Measurements from ENCODE around the gene TXN2. TPM values are rescaled to one million over a fixed set of nuclear protein-coding genes. Genes with fewer than 3 reads are reported as not detected.

The TXN2 gene
- total RNA-seq, 1 experiment from 2014 or later = 87.0 TPM

GRCh38 chr22:36435516-36436415 is 45.7 kb downstream of the TXN2 start:
- Histone ChIP-seq H3K4me1 (ENCODE audit: control insufficient read depth in 1 of 2, insufficient read depth in 2 of 2, low read length in 2 of 2) (peaks cover 34 to 45% of the 10 kb centered on the region in 2 experiments), H3K9me2 (ENCODE audit: insufficient read depth) (no peaks in the 10 kb centered on the region), H3K9me3 (ENCODE audit: control insufficient read depth in 1 of 2, insufficient read depth in 1 of 2, low read depth in 1 of 2, low read length in 2 of 2) (no peaks in the 10 kb centered on the region), H2AFZ (ENCODE audit: low read depth, low read length, poor library complexity, severe bottlenecking) (no peak overlapping the region), H4K20me1 (ENCODE audit: insufficient read depth) (no peaks in the 10 kb centered on the region), H3K4me3 (replicated peaks in 1 of 2; ENCODE audit: low read depth in 1 of 2, low read length in 2 of 2) (no peak overlapping the region), H3K36me3 (ENCODE audit: control insufficient read depth in 1 of 2, insufficient read depth in 2 of 2, low read length in 2 of 2) (no peaks in the 10 kb centered on the region), H3K27me3 (ENCODE audit: insufficient read depth, low read length) (no peaks in the 10 kb centered on the region), H3K4me2 (ENCODE audit: low read length) (no peak overlapping the region), H3K79me2 (ENCODE audit: insufficient read depth, low read length) (no peaks in the 10 kb centered on the region), H3K9ac (ENCODE audit: low read length) (no peak overlapping the region), H3K27ac (ENCODE audit: low read depth, low read length) (no peak overlapping the region)
- ChIA-PET CTCF (no interaction called here), POLR2A (interaction anchor here (1.2 kb wide), 1 partner anchor 30 kb away, joined by 3 read pairs; no protein-coding TSS in a partner anchor), RAD21 (ENCODE audit: low non-redundant PET in 1 of 2, low total read pairs in 2 of 2, uncharacterized antibody in 2 of 2, unreplicated experiment in 2 of 2) (no interaction called here)
- DNase-seq (ENCODE audit: low read depth, low spot score) (no peak), ATAC-seq (no peak)
- TF ChIP-seq FOSL1 (IDR thresholded peaks at IDR 0.05; ENCODE audit: low read depth) = no peak
- no peak for TF ChIP-seq MAX (IDR thresholded peaks at IDR 0.05)
- TF ChIP-seq CTCF (IDR thresholded peaks at IDR 0.05 in 2 of 3, conservative IDR thresholded peaks at IDR 0.05 in 1 of 3; ENCODE audit: borderline replicate concordance in 1 of 3, insufficient read depth in 1 of 3, low read depth in 2 of 3, low read length in 2 of 3) = no peak
- TF ChIP-seq ZNF274 (IDR thresholded peaks at IDR 0.05; ENCODE audit: low read depth, low read length) = no peak
- no peak for TF ChIP-seq RAD21 (IDR thresholded peaks at IDR 0.05; ENCODE audit: low read depth)
- no peak for TF ChIP-seq ZBTB33 (IDR thresholded peaks at IDR 0.05; ENCODE audit: extremely low read depth, insufficient replicate concordance, low read length)
- TF ChIP-seq POLR2A (IDR thresholded peaks at IDR 0.05; ENCODE audit: borderline replicate concordance, extremely low read depth, insufficient read depth, insufficient read length) = no peak
- TF ChIP-seq SP1 (IDR thresholded peaks at IDR 0.05; ENCODE audit: low read depth) = no peak
- TF ChIP-seq ELF1 (IDR thresholded peaks at IDR 0.05; ENCODE audit: borderline replicate concordance, low read depth) = no peak
- intact Hi-C loops (cut with micrococcal nuclease) = no loop called here
- BruUV-seq (replicated peaks) = no TSS peak
